ENCODE measurements around the gene CEP63. TPM values are rescaled to one million over a fixed set of nuclear protein-coding genes. Genes with fewer than 3 reads are reported as not detected.

The CEP63 gene
- total and polyA plus RNA-seq, 2 of the 8 experiments (the other 6 are each of a cell fraction or from before 2014, with no cell fraction given): 5.3 to 18.2 TPM

DNA sequence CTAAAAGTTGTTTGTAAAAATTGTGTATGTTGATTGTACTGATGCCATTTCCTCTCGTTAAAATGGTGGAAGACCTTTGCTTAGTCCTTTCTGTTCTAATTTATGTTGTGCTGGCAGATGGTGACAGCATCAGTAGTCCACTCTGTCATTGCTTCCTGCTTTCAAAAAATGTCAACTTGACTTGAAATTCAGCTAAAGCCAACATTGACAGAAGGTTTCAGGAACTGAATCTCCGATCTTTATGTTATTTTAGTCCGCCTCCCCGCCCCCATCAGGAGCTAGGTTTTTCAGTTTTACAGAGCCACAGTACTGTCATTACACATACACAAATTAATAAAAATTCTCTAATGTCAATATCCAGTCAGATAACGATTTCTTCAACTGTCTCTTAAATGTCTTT, 1.5 kb downstream of the CEP63 start:
- Histone ChIP-seq H3K79me2 (ENCODE audit: control insufficient read depth in 1 of 2, insufficient read depth in 2 of 2, low read length in 2 of 2) (peaks cover 0 to 51% of the 10 kb centered on the region in 2 experiments; a peak in 2 of 4 replicates), H3K4me3 (ENCODE audit: extremely low read depth in 1 of 4, insufficient read depth in 2 of 4, low read depth in 3 of 4, low read length in 4 of 4) (peak overlapping the region in 3 of 4 experiments; percentile 68 to 81 (median 80); a peak in 6 of 8 replicates), H2BK5ac (ENCODE audit: low read depth, low read length) (no peak overlapping the region), H3K9ac (replicated peaks in 1 of 4; ENCODE audit: extremely low read depth in 1 of 4, low read depth in 3 of 4, low read length in 3 of 4) (no peak overlapping the region; a peak in 1 of 7 replicates), H3K27ac (ENCODE audit: low read depth, low read length) (no peak overlapping the region), H2BK15ac (ENCODE audit: low read length) (no peak overlapping the region), H3K4me2 (ENCODE audit: insufficient read depth in 1 of 2, low read depth in 2 of 2, low read length in 2 of 2) (peak overlapping the region; percentile 90 to 93; a peak in 2 of 4 replicates), H3K56ac (replicated peaks; ENCODE audit: insufficient read length, low read depth, low read length) (no peak overlapping the region), H3K18ac (ENCODE audit: extremely low read depth, low read length) (no peak overlapping the region), H2AK5ac (ENCODE audit: low read depth, low read length) (no peak overlapping the region), H4K8ac (ENCODE audit: extremely low read depth, insufficient read depth, low read length) (no peak overlapping the region), H2BK20ac (ENCODE audit: low read length) (no peak overlapping the region), H4K5ac (ENCODE audit: insufficient read length, low read depth, low read length) (no peak overlapping the region), H3K79me1 (ENCODE audit: low read depth, low read length) (peaks cover 7% of the 10 kb centered on the region; the same call in 1 of the 2 replicates), H3K36me3 (ENCODE audit: control insufficient read depth in 2 of 4, insufficient read depth in 4 of 4, low read length in 3 of 4) (peaks cover 2 to 7% (median 4%) of the 10 kb centered on the region in 4 experiments; a peak in 6 of 8 replicates), H3K27me3 (replicated peaks in 1 of 4; ENCODE audit: control insufficient read depth in 3 of 4, extremely low read depth in 1 of 4, insufficient read depth in 3 of 4, low read length in 3 of 4) (no peaks in the 10 kb centered on the region), H2BK12ac (ENCODE audit: low read depth, low read length) (no peak overlapping the region), H2AFZ (ENCODE audit: low read length) (no peak overlapping the region), H3K23me2 (ENCODE audit: low read depth, low read length) (peaks cover 11% of the 10 kb centered on the region), H3K14ac (ENCODE audit: insufficient read length) (no peak overlapping the region), H4K91ac (replicated peaks; ENCODE audit: insufficient read length, low read length) (no peak overlapping the region), H3K4me1 (replicated peaks in 1 of 4; ENCODE audit: control insufficient read depth in 3 of 4, insufficient read depth in 4 of 4, low read length in 3 of 4) (peaks cover 0 to 10% (median 7%) of the 10 kb centered on the region in 4 experiments; a peak in 6 of 7 replicates), H4K20me1 (replicated peaks in 1 of 2; ENCODE audit: control insufficient read depth in 1 of 2, insufficient read depth in 2 of 2, low read length in 2 of 2) (no peaks in the 10 kb centered on the region), H3K4ac (replicated peaks; ENCODE audit: insufficient read length, low read depth, low read length) (no peak overlapping the region), H3K23ac (ENCODE audit: insufficient read length) (no peak overlapping the region), H2BK120ac (replicated peaks; ENCODE audit: low read depth, low read length) (no peak overlapping the region), H3K9me3 (ENCODE audit: insufficient read depth in 2 of 2, low read depth in 1 of 2, low read length in 1 of 2) (no peaks in the 10 kb centered on the region)
- TF ChIP-seq KDM4A (IDR thresholded peaks at IDR 0.05; ENCODE audit: low read depth, low read length, severe bottlenecking) (no peak), SIN3A (conservative IDR thresholded peaks at IDR 0.05 in 1 of 2, IDR thresholded peaks at IDR 0.05 in 1 of 2; ENCODE audit: low read depth in 1 of 2, low read length in 2 of 2) (no peak), CBX8 (IDR thresholded peaks at IDR 0.05; ENCODE audit: borderline replicate concordance, low read depth, low read length) (no peak)
- FAIRE-seq (no peak), DNase-seq (ENCODE audit: low read depth in 1 of 2, low spot score in 2 of 2) (no peak)
- POLR2A ChIA-PET (ENCODE audit: partially characterized antibody): interaction anchor here (2.7 kb wide), 1 partner anchor 179 kb away, joined by 13 read pairs; no protein-coding TSS in a partner anchor
- CTCF ChIA-PET (ENCODE audit: partially characterized antibody): interaction anchor here (0.5 to 5.7 kb wide), 9 partner anchors 8 to 287 kb away, joined by 3 to 39 read pairs (median 3); no protein-coding TSS in a partner anchor
- 87% methylated on average over 5 of the region's 5 CpGs; no CpG with 5 or more reads in 1 of the 2 experiments for WGBS, 2 experiments (ENCODE audit: extremely low coverage in 1 of 2, insufficient coverage in 1 of 2, insufficient read length in 1 of 2, insufficient replicate concordance in 2 of 2, low coverage in 1 of 2, low lambda C conversion rate in 2 of 2, missing lambda C conversion rate in 1 of 2)

Data from H1 (cell line).